Smooth muscle cell of the brain vasculature (primary cell): ENCODE measurements around the gene RIPOR3.
"Not testable (repeated sequence)": the region's sequence is repeated elsewhere in the genome, so short reads cannot be mapped to it uniquely, and the experiment has no call there.

Source experiments
- DNase-seq: peaks from one replicate; pipeline ENCODE4 v3.0.0-alpha.2; 2012; ENCODE audit warnings: low read depth, low spot score

The RIPOR3 gene

DNA sequence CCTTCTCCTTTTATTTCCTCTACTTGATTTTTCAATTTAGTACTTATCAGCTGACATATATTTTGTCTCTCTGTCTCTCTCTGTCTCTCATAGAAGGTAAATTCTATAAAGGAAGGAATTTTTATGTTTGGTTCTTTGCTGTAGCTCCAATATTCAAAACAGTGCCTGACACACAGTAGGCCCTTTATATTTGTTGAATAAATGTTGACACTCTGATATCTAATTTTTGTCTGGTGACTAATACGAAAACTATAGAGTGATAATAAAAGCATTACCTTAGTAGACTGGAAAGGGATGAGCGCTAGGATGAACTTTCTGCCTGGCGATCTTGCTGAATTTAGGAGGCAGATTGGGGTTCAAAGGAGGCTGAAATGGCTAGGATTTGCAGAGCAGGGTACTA is 138.4 kb downstream of the RIPOR3 start:
- no peak for DNase-seq

GRCh38 chr20:50551288-50551687 is 140.1 kb downstream of the RIPOR3 start:
- DNase-seq, result no peak

DNA sequence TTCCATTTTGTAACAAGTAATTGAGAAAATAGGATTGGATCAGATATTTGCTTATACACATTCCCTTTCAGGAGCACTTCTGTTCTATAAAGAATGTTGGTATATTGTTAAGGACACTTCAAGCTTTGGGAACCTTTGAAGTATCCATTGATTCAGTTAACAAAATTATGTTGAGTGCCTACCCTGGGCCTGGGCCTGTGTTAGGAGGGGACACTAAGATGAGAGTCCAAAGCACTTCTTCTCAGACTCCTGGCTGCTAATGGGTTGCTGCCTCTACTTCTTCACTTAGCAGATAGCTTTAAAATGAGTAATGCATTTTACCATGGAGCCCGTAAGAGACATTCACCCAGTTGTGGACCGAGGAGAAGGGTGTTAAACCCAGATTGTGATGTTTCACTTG is 140.8 kb downstream of the RIPOR3 start:
- no peak for DNase-seq

GRCh38 chr20:50548396-50548795 is 142.9 kb downstream of the RIPOR3 start:
- no peak for DNase-seq

DNA sequence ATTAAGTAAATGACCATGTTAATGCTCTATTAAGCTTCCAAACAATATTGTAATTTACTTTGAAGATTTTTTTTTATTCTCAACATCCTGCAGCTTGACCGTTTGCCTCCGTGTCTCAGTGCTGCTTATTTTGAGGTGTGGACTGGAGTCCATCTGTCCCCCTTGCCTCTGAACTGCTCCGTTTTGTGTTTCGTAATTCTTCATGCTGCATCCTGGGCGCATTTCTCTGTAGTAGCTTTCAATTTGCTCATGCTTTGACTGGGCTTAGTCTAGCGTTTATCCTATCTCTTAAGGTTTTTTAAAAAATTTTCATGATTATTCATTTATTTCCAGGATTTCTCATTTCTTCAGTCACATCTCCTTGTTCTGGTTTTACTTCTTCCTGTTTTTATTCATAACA is 143.4 kb downstream of the RIPOR3 start:
- DNase-seq, result no peak

DNA sequence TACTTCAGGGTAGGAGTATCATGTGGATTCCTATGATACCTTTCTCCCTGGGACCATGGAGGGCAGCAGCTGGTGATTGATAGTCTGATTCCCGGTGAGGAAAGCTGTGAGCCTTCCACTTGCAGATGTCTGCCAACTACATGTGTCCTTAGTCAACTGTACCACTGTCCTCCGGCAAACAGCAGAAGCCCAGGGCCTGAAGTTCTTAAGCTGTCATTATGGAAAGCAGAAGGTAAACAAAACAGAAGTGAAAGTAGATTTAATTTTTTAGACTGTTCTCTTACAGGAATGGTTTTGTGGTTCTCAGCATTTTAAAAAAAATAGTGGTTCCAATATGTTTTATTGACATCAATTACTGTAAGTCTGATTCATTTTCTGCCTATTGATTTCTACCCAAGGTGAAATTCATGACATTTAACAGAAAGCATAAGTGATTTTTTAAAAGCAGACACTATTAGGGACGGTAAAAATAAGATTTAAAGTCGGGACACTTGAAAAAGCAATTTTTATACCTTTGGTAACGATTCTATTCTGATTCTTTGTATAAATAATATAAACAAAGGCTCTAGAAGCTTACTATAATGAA is 144.5 kb downstream of the RIPOR3 start:
- DNase-seq, result no peak

GRCh38 chr20:50545126-50545525 is 146.2 kb downstream of the RIPOR3 start:
- DNase-seq, result no peak

DNA sequence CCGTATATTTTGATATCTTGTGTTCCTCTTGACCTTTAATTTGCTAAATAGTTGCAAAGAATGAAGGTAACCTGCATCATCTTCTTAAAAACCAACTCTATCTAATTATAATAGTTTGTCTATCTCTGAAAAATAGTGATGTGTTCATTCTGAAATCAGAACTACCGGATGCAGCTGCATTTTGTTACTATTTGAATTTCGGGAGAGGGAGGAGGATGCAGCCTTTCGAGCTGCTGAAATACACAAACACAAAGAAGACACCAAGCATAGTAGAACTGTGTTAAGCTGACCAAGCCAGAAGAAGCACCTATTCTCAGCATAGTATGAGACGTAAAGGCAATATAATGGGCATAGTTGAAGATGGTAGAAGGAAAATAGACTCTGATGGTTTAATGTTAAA is 148.0 kb downstream of the RIPOR3 start:
- no peak for DNase-seq

- DNase-seq, result no peak
Observed at GRCh38 chr20:50541606-50542041, 149.7 kb downstream of the RIPOR3 start.

GRCh38 chr20:50540620-50541605 is 150.4 kb downstream of the RIPOR3 start:
- DNase-seq, result peak; percentile 52

- not testable (repeated sequence) for DNase-seq
Observed at GRCh38 chr20:50539798-50540197, 151.5 kb downstream of the RIPOR3 start.

DNA sequence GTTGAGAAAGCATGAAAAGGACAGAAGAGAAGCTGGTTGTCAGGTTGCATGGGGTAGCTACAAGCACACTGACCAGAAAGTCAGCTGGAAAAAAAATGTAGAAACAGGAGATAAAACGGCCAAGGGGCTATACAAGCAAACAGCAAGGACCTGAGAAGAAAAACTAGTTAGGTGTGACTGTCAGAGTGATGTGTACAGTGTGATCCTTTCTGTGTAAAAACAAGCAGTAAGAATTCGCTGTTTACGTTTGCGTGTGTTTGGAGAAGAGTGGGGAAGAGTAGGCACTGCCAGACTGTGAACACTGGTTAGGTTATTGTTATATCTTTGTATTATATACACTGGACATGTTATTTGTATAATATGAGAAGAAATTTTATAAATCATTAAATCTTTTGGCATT is 153.1 kb downstream of the RIPOR3 start:
- no peak for DNase-seq

- no peak for DNase-seq
Observed at GRCh38 chr20:50537546-50538201, 153.7 kb downstream of the RIPOR3 start.

DNA sequence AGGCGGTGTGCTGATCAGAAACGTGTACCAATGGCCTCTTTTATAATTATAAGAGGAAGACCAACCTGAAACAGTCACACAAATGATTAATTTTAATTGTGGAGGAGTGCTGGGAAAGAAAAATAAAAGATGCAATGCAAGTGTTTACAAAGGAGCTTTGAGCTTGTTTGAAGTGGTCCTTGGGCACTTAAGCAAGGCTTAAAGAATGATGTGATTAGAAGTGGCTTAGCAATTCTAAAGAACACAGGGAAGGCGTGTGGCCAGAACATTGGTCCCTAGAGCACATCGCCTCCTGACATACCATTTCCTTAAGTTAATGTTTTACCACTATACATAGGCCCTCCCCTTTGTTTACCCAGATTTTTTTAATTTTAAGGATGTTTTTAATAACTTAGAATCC is 155.0 kb downstream of the RIPOR3 start:
- no peak for DNase-seq
